Panc1 (cell line): Measurements from ENCODE around the gene NUP210. TPM values are rescaled to one million over a fixed set of nuclear protein-coding genes. Genes with fewer than 3 reads are reported as not detected.
A peak's percentile ranks its signal among the peaks of the same experiment; 100 is the strongest.

Source experiments
- ATAC-seq: fragments of 200-7000 bp; cut with Tn5 transposase; 2 replicates; pipeline ENCODE4 v1.9.1; 2020; ENCODE audit warnings: mild to moderate bottlenecking, moderate library complexity
- BruUV-seq: library from RNA; stranded (reverse); fragments of 400-500 nt; replicated peaks from 2 replicates; lab custom pipeline; 2021; lab: Mats Ljungman, UMichigan
- CTCF ChIA-PET: fragments of 300-600 bp; sonication (Branson Sonifier 250); formaldehyde crosslinking; loops from one replicate; lab custom pipeline; 2022; ENCODE audit warnings: antibody characterized with exemption; lab: Charles Lee
- POLR2A ChIA-PET: fragments of 300-600 bp; sonication (Branson Sonifier 250); formaldehyde crosslinking; loops from one replicate; lab custom pipeline; 2022; ENCODE audit warnings: antibody characterized with exemption; lab: Charles Lee
- DNase-seq: peaks from one replicate; pipeline ENCODE4 v3.0.0-alpha.2; 2010; ENCODE audit warnings: low read depth, low spot score
- H3K27ac ChIP-seq: 2 replicates; pipeline ENCODE4 v1.5.1; 2011; ENCODE audit warnings: mild to moderate bottlenecking, low read length, inconsistent platforms
- H3K27me3 ChIP-seq: fragments of 200-500 bp; sonication (Bioruptor generic); 2 replicates; pipeline ENCODE4 v1.6.0; 2014; ENCODE audit warnings: low read length, inconsistent platforms; ENCODE audit not compliant: control insufficient read depth, insufficient read depth
- H3K36me3 ChIP-seq: fragments of 200-500 bp; sonication (Bioruptor generic); 2 replicates; pipeline ENCODE4 v1.5.1; 2014; ENCODE audit warnings: inconsistent platforms, mild to moderate bottlenecking, low read length, moderate library complexity; ENCODE audit not compliant: control insufficient read depth, insufficient read depth
- H3K4me1 ChIP-seq: 2 replicates; pipeline ENCODE4 v1.5.1; 2011; ENCODE audit warnings: inconsistent platforms, mild to moderate bottlenecking, low read length, moderate library complexity; ENCODE audit not compliant: control insufficient read depth, insufficient read depth
- H3K4me3 ChIP-seq, 2 experiments: 2 replicates each; pipeline ENCODE4 v1.5.1; 2011 to 2012; ENCODE audit warnings: low read depth in 2 of 2, low read length in 2 of 2, mild to moderate bottlenecking in 2 of 2, inconsistent platforms in 1 of 2, moderate library complexity in 1 of 2
- H3K9me3 ChIP-seq: fragments of 200-500 bp; sonication (Bioruptor generic); 2 replicates; pipeline ENCODE4 v1.5.1; 2014; ENCODE audit warnings: low read depth, mild to moderate bottlenecking, inconsistent platforms, low read length, moderate library complexity; ENCODE audit not compliant: control insufficient read depth, insufficient read depth
- POLR2AphosphoS5 ChIP-seq: IDR thresholded peaks from 2 replicates; pipeline ENCODE4 v1.6.1; 2012; ENCODE audit warnings: mild to moderate bottlenecking, low read depth, low read length, moderate library complexity
- SIN3A ChIP-seq: IDR thresholded peaks from 2 replicates; pipeline ENCODE4 v1.6.1; 2012; ENCODE audit warnings: low read depth, mild to moderate bottlenecking, low read length, moderate library complexity, borderline replicate concordance; ENCODE audit not compliant: insufficient read depth
- TCF7L2 ChIP-seq: IDR thresholded peaks from 2 replicates; pipeline ENCODE4 v1.6.1; 2011; ENCODE audit warnings: mild to moderate bottlenecking, low read depth, low read length, inconsistent platforms
- in situ Hi-C: cut with HindIII; loops from 2 replicates; pipeline ENCODE4 v1.10.0; 2016; ENCODE audit warnings: low sequenced_read_pairs, low pct_unique_long_range_greater_than_20kb
- intact Hi-C: fragments of 100-400 bp; cut with micrococcal nuclease; formaldehyde crosslinking; loops from one replicate; pipeline ENCODE4 v1.10.0; 2022; ENCODE audit not compliant: unreplicated experiment
- total RNA-seq: library from RNA; stranded (reverse); gene quantifications from one replicate; pipeline ENCODE4 v1.2.1, GENCODE V29; 2021; ENCODE audit not compliant: unreplicated experiment
- TF ChIP-seq, protein P1 (sequence below): fragments of 450-650 bp; IDR thresholded peaks from 2 replicates; pipeline ENCODE4 v1.5.1; 2017; ENCODE audit warnings: mild to moderate bottlenecking
- TF ChIP-seq, protein P2 (sequence below), 2 experiments: IDR thresholded peaks; 2 replicates each; pipeline ENCODE4 v1.6.1; 2011 to 2012; ENCODE audit warnings: low read depth in 2 of 2, control low read depth in 1 of 2, low read length in 1 of 2, mild to moderate bottlenecking in 1 of 2, moderate library complexity in 1 of 2; ENCODE audit not compliant: insufficient read depth in 1 of 2

Gene NUP210
- total RNA-seq, 1 experiment from 2014 or later = 36.8 TPM

DNA sequence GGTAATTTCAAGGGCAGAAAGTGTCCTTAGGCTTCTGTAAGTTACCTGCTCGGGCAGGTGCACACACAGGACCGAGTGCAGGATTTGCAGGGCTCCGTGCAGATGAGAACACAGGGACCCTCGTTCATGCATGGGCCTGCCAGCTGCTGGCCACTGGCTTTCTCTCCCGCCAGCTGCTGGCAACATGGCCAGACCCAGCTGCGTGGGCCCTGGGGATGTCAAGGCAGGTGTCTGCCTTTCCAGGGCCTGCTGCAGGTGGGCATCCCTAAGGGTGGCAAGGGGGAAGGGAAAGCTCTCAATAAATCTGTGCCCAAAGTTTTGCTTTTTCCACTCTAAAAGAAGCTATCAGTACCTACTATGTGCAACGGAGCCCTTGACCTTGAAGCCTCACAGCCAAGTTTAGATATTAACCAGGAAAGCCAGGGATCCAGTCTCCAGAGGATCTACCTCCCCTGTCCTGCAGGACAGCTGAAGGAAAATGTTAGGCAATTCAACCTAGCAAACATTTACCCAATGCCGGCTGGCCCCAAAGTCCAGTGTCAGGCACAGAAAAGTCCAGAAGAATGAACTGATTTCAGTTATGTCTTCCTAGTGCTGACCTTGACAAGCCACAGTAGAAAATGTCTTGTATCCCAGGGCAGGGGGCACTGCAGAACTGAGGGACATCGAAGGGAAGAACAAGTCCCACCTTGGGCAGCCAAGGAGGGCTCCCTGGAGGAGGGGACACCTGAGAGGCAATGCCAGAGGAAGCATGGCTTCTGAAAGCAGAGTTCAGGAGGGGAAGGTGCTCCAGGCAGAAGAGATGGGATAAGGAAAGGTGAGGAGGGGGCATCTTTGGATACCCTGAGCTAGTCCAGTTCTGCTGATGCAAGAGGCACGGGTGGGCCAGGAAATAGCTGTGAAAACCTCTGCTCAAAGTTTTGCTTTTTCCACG is 26.4 kb downstream of the NUP210 start:
- TF ChIP-seq SIN3A (no peak), TCF7L2 (no peak), POLR2AphosphoS5 (no peak)
- TF ChIP-seq, protein P1, sequence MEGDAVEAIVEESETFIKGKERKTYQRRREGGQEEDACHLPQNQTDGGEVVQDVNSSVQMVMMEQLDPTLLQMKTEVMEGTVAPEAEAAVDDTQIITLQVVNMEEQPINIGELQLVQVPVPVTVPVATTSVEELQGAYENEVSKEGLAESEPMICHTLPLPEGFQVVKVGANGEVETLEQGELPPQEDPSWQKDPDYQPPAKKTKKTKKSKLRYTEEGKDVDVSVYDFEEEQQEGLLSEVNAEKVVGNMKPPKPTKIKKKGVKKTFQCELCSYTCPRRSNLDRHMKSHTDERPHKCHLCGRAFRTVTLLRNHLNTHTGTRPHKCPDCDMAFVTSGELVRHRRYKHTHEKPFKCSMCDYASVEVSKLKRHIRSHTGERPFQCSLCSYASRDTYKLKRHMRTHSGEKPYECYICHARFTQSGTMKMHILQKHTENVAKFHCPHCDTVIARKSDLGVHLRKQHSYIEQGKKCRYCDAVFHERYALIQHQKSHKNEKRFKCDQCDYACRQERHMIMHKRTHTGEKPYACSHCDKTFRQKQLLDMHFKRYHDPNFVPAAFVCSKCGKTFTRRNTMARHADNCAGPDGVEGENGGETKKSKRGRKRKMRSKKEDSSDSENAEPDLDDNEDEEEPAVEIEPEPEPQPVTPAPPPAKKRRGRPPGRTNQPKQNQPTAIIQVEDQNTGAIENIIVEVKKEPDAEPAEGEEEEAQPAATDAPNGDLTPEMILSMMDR = no peak
- TF ChIP-seq, protein P2, sequence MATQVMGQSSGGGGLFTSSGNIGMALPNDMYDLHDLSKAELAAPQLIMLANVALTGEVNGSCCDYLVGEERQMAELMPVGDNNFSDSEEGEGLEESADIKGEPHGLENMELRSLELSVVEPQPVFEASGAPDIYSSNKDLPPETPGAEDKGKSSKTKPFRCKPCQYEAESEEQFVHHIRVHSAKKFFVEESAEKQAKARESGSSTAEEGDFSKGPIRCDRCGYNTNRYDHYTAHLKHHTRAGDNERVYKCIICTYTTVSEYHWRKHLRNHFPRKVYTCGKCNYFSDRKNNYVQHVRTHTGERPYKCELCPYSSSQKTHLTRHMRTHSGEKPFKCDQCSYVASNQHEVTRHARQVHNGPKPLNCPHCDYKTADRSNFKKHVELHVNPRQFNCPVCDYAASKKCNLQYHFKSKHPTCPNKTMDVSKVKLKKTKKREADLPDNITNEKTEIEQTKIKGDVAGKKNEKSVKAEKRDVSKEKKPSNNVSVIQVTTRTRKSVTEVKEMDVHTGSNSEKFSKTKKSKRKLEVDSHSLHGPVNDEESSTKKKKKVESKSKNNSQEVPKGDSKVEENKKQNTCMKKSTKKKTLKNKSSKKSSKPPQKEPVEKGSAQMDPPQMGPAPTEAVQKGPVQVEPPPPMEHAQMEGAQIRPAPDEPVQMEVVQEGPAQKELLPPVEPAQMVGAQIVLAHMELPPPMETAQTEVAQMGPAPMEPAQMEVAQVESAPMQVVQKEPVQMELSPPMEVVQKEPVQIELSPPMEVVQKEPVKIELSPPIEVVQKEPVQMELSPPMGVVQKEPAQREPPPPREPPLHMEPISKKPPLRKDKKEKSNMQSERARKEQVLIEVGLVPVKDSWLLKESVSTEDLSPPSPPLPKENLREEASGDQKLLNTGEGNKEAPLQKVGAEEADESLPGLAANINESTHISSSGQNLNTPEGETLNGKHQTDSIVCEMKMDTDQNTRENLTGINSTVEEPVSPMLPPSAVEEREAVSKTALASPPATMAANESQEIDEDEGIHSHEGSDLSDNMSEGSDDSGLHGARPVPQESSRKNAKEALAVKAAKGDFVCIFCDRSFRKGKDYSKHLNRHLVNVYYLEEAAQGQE (IDR thresholded peaks at IDR 0.05; ENCODE audit: insufficient read depth in 1 of 2, low read depth in 2 of 2, low read length in 1 of 2) = no peak
- no TSS peak for BruUV-seq
- Histone ChIP-seq H3K4me1 (no peaks in the 10 kb centered on the region), H3K36me3 (no peaks in the 10 kb centered on the region), H3K27me3 (no peaks in the 10 kb centered on the region), H3K27ac (no peak overlapping the region), H3K9me3 (no peaks in the 10 kb centered on the region), H3K4me3 (no peak overlapping the region)
- no peak for ATAC-seq
- CTCF ChIA-PET = no interaction called here
- no peak for DNase-seq
- POLR2A ChIA-PET = no interaction called here
- in situ Hi-C loops = no loop called here
- intact Hi-C loops = no loop called here

DNA sequence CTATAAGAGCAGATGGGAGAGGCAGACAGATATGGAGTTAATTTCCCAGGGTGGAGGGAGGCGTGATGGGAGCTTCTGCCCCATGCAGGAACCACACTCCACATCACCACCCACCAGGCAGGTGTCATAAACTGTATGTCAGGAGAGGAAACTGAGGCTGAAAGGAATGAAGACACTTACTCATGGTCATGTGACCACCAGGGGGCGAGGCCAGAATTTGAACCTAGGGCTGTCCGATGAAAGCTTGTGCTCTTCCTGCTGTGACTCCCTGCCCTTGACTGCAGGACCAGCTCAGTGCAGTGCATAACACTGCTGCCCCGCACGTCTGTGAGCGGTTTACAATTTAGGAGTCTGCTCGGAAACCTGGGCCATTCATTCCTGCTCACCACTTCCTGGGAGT is 28.8 kb downstream of the NUP210 start:
- BruUV-seq = no TSS peak
- H3K9me3 ChIP-seq = no peaks in the 10 kb centered on the region
- in situ Hi-C loops = no loop called here

More for the DNA sequence above, 28.8 kb downstream of the NUP210 start:
- ChIA-PET CTCF (interaction anchor here (1.8 kb wide), 1 partner anchor 61 kb away, joined by 5 read pairs; no protein-coding TSS in a partner anchor), POLR2A (interaction anchor here (0.7 kb wide), 1 partner anchor 783 kb away, joined by 3 read pairs; no protein-coding TSS in a partner anchor)
- H3K4me1 ChIP-seq = no peaks in the 10 kb centered on the region
- intact Hi-C loops = no loop called here
- no peak overlapping the region for H3K4me3 ChIP-seq
- TF ChIP-seq POLR2AphosphoS5 (no peak), TCF7L2 (no peak), SIN3A (no peak)
- TF ChIP-seq, protein P1 = no peak; the same call in 1 of the 2 replicates
- TF ChIP-seq, protein P2 (IDR thresholded peaks at IDR 0.05; ENCODE audit: insufficient read depth in 1 of 2, low read depth in 2 of 2, low read length in 1 of 2) = no peak
- no peaks in the 10 kb centered on the region for H3K27me3 ChIP-seq
- DNase-seq (no peak), ATAC-seq (0 out of 2 replicates have a peak, but pooled peaks have one; percentile 34)
- no peaks in the 10 kb centered on the region for H3K36me3 ChIP-seq
- H3K27ac ChIP-seq = no peak overlapping the region
